Heart left ventricle (tissue), 13 donors: ENCODE results near the gene CPN1.

Source experiments
- POLR2A ChIP-seq, 2 donors: fragments of 450-650 bp; IDR thresholded peaks; one replicate each; pipeline ENCODE4 v1.6.1; 2017; ENCODE audit warnings: antibody characterized with exemption in 2 of 2, mild to moderate bottlenecking in 2 of 2, moderate library complexity in 2 of 2
- TF ChIP-seq, protein P1 (sequence below), 12 donors: fragments of 200-600 bp; sonication (generic) in 4 of 12; IDR thresholded peaks; one replicate each; pipeline versions ENCODE4 v1.5.0 to v1.8.0; 2018 to 2022; ENCODE audit warnings: antibody characterized with exemption in 12 of 12, mild to moderate bottlenecking in 5 of 12
- donor health status: ischemic (EF 13 %, LVEDD 7.1; RV severe dilation, severe dysfunction).
- donor health status: DM: no; HTN: yes; CAD: no.
- donor health status: DM: no; HTN: no; CAD: no.
- donor health status: ischemic (EF 25% LVEDD 6.9; RV normal size, moderate dysfunction).
- donor health status: ischemic (EF 25% LVEDD 5.7; RV mildly dilated, moderate dysfunction).
- donor health status: ischemic (EF 35%, LVEDD 5.7; RV mildly dilated, moderate dysfunction).
- donor health status: nonischemic (EF 11% LVEDD 7.7; RV severe dilation, severe dysfunction).
- donor health status: DM: yes; HTN: yes; CAD: no.
- donor health status: PGD.
- donor health status: ischemic (EF 29% LVEDD 5.4; RV normal size, mild dysfunction).
- donor health status: nonischemic (EF 23%, LVEDD 6.1; RV moderate dilation, normal function).

DNA sequence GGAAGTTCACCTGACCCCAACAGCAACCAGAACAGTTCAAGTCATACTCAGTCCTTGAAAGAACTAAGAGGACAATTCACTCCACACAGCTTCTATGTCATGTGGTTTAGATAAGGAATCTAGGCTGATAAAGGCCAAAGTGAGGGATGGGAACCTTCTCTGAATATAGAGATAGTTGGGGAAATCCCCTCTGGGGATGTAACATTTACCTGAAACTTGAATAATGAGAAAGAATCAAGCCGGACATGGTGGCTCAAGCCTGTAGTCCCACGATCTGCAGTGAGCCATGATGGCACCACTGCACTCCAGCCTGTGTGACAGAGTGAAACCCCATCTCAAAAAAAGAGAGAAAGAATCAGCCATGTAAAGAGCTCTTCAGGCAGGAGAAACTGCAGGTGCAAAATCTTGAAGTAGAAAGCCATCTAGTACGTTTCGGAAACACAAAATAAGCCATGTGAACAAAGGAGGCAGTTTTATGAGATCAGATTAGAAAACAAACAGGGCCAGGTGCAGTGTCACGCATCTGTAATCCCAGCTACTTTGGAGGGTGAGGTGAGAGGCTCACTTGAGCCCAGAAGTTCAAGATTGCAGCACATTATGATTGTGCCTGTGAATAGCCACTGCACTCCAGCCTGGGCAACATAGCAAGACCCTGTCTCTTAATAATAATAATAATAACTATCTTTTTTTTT lies 67.5 kb downstream of the CPN1 start:
- TF ChIP-seq, protein P1, sequence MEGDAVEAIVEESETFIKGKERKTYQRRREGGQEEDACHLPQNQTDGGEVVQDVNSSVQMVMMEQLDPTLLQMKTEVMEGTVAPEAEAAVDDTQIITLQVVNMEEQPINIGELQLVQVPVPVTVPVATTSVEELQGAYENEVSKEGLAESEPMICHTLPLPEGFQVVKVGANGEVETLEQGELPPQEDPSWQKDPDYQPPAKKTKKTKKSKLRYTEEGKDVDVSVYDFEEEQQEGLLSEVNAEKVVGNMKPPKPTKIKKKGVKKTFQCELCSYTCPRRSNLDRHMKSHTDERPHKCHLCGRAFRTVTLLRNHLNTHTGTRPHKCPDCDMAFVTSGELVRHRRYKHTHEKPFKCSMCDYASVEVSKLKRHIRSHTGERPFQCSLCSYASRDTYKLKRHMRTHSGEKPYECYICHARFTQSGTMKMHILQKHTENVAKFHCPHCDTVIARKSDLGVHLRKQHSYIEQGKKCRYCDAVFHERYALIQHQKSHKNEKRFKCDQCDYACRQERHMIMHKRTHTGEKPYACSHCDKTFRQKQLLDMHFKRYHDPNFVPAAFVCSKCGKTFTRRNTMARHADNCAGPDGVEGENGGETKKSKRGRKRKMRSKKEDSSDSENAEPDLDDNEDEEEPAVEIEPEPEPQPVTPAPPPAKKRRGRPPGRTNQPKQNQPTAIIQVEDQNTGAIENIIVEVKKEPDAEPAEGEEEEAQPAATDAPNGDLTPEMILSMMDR (IDR thresholded peaks at IDR 0.05), result no peak
- no peak for TF ChIP-seq POLR2A (IDR thresholded peaks at IDR 0.05)
